Stimulated activated CD4-positive, alpha-beta T cell treated with anti-CD3 and anti-CD28 coated beads, Interleukin-1b, Interleukin-23, amount 100 ng/mL, for 48 hours (primary cell): Measurements from ENCODE around the gene PRSS48.
"Not testable (repeated sequence)": the region's sequence is repeated elsewhere in the genome, so short reads cannot be mapped to it uniquely, and the experiment has no call there.

Source experiments
- DNase-seq: peaks from one replicate; pipeline ENCODE4 v3.0.0-alpha.2; 2020

The PRSS48 gene

DNA sequence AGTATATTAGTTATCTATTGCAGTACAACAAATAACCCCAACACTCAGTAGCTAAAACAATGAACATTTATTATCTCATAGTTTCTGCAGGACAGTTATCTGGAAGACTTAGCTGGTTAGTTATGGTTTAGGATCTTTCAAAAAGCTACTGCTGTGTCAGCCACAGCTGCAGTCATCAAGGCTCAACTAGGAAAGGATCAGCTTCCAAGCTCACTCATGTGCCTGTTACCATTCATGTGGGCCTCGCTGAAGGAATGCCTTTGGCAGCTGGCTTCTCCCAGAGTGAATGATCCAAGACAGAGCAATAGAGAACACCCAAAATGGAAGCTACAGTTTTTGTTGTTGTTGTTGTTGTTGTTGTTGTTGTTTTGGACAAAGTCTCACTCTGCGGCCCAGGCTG, 13.5 kb upstream of the PRSS48 start:
- DNase-seq, result no peak

DNA sequence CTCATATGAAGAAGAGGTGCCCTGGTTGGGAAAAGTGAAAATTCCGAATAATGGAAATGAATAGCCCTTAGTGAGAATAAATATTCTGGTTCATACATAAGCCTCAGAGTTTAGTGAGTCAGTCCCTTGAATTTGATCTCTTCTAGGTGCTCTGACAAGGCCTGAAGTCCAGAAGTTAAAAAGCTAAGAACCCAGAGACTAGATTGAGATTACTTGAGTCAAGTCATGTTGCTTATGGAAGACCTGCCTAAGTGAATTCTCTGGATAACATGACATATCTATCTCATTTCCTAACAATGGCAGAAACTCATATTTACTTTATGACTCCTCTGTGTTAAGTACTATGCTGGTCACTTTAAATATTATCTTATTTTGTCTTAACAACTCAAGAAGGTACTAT, 10.5 kb upstream of the PRSS48 start:
- DNase-seq, result no peak

DNA sequence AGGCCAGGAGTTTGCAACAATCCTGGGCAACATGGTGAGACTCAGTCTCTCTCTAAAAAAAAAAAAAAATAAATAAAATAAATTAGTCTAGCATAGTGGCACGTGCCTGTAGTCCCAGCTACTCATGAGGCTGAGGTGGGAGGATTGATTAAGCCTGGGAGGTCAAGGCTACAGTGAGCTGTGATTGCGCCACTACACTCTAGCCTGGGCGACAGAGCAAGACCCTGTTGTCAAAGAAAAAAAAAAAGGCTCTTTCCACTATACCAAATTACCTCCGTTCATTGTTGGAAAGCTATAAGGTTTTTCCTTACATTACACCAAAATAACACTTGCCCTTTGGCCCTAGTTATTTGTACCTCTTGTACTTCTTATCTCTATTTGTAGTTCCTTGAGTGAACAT, 9.9 kb upstream of the PRSS48 start:
- no peak for DNase-seq

DNA sequence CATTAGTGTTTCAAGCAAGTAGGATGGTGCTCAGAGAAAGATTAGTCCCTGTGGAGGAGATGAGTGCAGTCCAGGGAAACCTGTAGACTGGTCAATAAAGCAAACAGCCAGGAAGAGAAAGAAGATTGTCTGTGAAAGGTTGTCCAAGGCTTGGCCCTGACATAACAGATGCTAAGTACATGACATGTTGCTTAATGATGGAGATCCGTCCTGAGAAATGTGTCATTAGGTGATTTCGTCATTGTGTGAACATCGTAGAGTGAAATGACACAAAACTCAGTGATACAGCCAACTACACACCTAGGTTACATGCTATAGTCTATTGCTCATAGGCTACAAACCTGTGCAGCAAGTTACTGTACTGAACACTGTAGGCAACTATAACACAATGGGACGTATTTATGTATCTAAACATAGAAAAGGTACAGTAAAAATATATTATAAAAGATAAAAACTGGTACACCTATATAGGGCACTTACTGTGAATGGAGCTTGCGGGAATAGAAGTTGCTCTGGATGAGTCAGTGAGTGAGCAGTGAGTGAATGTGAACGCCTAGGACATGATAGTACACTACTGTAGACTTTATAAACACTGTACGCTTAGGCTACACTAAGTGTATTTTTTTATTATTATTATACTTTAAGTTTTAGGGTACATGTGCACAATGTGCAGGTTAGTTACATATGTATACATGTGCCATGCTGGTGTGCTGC, 9.0 kb upstream of the PRSS48 start:
- no peak for DNase-seq

GRCh38 chr4:151268905-151269304, 8.1 kb upstream of the PRSS48 start:
- DNase-seq, result not testable (repeated sequence)

GRCh38 chr4:151284534-151285245, 7.7 kb downstream of the PRSS48 start:
- DNase-seq, result no peak

GRCh38 chr4:151287409-151287808, 10.4 kb downstream of the PRSS48 start:
- no peak for DNase-seq

DNA sequence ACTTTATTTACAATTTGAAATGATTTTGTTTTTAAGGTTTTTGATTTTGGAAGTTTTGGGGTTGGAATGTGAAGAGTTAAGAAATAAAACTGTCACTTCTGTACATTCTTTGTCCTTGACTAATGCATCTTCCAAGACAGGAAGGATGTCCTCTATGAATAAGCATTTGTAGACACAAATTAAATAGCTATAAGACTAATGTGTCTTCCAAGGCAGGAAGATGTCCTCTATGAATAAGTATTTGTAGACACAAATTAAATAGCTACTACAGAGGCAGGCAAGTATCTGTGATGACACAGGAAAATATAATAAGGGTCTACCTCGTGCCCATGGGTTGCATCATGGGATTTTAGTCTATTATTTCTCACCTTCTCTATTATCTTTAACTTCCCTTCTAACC, 14.5 kb downstream of the PRSS48 start:
- no peak for DNase-seq

DNA sequence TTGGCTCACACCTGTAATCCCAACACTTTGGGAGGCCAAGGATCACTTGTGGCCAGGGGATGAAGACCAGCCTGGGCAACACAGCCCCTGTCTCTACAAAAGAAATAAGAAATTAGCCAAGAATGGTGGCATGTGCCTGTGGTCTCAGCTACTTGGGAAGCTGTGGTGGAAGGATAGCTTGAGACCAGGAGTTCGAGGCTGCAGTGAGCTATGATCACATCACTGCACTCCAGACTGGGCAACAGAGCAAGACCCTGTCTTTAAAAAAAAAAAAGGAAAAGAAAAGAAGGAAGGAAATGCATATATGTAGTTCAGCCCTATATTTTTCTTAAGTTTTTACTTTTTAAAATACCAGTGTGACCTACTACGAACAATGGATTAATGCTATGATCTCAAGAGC, 15.1 kb downstream of the PRSS48 start:
- no peak for DNase-seq

DNA sequence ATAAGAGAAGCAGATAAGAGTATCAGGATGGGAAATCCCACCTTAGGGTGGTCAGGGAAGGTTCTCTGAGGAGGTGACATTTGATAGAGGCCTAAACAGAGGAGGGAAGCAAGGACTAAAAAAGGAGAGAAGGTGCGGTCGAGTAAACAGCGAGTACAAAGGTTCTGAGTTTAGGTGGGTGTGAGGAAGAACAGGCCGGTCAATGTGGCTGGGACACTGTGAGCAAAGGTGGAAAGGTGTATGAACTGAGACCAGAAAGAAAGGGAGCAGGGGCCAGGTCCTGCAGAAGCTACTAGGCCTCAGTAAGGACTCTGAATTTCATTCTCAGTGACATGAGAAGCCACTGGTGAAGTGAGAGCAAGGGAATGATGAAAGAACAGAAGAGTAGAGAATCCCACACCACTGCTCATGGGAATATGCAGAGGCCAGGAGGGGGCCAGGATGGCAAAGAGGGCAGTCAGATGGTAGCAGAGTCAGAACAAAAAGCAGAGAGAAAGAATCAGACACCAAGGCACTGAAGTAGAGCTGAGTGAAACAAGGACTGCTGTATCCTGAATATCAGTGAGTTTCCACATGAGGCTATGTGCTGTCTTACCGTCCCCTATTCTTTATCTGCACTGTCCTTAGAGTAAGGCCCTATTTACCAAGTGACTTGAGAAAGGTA, 18.0 kb downstream of the PRSS48 start:
- DNase-seq, result no peak

DNA sequence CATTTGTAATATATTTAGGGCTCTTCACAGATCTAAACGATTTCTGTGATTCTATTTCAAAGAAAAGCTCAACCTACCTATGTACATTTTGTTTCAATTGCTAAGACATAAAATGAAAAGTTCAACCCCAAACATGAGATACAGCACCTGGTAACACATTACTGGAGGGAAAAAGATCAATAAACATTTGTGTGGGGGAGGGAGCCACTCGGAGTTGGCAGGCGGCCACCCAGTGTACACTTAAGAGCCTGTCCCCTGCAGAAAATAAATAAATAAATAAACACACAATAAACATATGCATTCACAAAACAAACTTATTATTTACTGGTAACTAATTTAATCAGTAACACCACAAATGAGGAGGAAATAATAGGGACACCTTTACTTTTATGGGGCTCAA, 19.3 kb downstream of the PRSS48 start:
- DNase-seq, result no peak

- no peak for DNase-seq
Observed at GRCh38 chr4:151297170-151297569, 20.2 kb downstream of the PRSS48 start.

DNA sequence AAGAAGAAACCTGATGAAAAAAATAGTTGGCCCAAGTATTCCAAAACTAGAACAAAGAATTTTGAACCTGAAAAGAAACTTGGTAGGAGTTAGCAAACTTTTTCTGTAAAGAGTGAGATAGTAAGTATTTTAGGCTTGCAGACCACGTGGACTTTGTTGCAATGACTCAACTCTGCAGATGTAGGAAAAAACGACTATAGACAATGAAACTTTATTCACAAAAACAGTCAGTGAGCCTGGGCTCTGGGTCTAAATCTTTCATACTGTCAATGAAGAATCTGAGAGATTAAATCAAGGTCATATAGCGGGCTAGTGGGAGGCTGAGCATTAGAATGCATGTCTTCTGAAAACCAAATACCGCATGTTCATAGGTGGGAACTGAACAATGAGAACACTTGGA, 25.5 kb downstream of the PRSS48 start:
- no peak for DNase-seq

DNA sequence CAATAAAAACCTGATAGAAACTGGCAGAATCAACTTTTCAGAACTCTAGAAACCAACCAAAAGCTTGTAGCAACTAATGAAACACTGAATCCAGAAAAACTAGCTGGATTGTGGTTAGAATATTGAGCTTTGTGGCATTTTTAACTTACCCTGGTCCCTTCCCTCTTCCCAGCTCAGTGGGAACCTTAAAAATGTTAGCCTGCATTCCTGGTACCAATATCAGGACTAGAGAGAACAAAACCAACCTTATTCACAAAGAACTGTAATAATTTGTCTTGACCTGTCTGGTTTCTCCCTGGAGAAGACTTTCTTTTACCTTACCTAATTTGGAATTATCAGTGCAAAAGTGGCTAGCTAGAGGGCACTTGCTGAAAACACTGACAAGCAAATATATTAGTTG, 27.3 kb downstream of the PRSS48 start:
- DNase-seq, result no peak

DNA sequence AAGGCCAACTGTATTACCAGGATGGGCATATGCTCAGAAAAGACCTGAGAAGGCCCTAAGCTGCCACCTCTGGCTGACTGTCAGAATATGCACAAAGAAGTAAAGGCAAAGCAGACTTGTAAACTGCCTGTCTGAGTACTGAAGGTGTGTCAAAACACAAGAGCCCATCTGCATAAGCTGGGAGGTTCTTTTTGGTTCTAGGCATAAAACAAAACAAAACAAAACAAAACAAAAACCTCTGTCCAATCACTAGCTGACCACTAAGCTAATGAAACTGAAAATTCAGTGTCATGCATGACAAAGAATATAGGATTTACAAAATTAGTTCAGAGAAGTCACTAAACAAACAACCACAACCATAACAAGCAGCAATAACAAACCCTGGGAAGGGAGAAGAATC, 27.8 kb downstream of the PRSS48 start:
- DNase-seq, result no peak

DNA sequence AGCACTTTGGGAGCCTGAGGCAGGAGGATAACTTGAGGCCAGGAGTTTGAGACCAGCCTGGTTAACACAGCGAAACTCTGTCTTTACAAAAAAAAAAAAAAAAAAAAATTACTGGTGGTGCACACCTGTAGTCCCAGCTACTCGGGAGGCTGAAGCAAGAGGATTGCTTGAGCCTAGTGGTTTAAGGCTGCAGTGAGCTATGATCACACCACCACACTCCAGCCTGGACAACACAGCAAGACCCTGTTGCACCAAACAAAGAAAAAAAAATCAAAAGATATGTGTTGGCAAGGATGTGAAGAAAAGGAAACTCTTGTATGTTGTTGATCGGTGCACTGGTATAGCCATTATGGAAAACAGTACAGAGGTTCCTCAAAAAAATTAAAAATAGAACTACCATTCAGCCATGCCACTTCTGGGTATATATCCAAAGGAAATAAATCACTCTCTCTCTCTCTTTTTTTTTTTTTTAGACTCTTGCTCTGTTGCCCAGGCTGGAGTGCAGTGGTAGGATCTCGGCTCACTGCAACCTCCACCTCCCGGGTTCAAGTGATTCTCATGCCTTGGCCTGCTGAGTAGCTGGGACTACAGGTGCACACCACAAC, 33.3 kb downstream of the PRSS48 start:
- no peak for DNase-seq

DNA sequence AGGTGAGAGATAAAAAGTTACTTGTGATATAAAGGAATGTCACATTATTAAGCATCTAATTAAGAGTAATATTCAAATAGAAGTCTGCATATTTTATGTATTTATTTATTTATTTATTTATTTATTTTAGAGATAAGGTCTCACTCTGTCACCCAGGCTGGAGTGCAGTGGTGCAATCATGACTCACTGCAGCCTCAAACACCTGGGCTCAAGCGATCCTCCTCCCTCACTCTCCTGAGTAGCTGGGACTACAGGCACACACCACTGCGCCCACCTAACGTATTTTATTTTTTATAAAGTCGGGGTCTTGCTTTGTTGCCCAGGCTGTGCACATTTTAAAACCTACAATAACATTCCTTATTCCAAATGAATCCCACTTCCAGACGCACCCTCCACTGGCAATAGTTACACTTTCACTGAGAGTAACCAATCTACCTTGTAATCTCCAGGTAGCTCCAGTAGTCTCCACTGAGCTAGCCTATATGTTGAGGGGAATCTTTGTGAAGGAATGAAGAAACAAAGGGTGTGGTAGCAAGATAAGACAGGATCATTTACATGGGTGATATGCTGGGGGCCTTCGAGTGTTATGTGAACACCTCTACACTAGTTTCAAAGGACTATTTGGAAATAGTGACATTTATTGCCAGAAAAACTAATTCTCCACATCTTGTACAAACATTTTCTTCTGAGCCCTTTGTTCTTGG, 36.5 kb downstream of the PRSS48 start:
- DNase-seq, result no peak

DNA sequence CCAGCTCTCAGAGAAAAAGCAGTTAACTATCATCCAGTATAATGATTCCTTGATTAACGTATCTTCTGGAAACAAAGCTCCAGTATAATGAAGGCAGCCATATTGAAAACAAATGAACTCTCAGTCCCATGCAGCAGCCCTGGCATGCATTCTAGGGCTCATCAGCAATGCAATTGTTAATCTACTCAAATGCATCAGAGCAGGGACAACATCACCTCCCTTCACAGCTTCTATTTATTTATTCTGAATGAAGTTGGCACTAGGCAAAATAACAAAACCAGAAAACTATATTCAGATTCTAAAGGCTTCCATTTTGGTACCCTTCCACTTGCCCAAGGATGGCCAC, 37.0 kb downstream of the PRSS48 start:
- no peak for DNase-seq

- no peak for DNase-seq
Observed at GRCh38 chr4:151314479-151314878, 37.5 kb downstream of the PRSS48 start.

DNA sequence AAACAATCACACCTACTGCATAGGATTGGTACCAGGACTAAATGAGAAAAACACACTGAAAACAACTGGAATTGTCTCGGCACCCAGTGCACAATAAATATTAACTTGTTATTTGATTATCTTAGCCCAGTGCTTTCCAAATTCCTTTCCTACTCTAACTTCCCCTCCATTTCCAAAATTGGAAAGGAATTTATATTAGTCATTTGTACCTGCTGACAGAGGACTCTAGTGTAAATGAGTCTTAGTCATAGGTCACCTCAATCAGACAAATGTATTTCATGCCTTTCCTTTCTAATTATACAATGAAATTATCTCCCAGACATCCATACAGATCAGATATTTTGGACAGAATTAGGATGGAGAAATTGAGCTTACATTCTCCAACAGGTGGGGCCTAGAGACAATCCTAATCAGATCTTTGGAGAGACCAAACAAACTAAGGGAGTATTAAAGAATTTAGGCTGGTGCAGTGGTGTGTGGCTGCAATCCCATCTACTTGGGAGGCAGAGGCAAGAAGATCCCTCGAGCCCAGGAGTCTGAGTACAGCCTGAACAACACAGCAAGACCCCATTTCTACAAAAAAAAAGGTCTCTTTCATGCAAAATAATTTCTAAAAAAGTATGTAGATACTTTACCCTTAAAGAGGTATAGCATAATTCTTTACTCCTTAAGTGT, 38.4 kb downstream of the PRSS48 start:
- DNase-seq, result no peak

DNA sequence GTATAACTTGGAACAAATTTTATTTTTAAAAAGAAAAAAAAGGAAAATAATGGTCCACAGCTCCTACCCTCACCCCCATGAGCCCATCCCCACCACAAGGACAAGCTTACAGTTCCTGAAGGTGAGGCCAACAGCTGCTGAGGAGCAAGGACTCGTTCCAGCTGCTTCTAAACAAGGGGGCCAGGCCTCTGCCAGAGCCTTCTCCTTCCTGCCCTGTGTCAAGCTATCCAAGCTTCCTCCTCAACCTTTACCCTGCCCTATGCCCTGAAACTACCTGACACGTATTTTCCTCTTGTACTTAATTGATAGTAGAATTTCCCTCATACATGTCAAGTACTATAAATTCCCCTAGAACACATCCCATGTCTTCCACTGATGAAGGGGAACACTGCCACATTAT, 39.7 kb downstream of the PRSS48 start:
- no peak for DNase-seq

DNA sequence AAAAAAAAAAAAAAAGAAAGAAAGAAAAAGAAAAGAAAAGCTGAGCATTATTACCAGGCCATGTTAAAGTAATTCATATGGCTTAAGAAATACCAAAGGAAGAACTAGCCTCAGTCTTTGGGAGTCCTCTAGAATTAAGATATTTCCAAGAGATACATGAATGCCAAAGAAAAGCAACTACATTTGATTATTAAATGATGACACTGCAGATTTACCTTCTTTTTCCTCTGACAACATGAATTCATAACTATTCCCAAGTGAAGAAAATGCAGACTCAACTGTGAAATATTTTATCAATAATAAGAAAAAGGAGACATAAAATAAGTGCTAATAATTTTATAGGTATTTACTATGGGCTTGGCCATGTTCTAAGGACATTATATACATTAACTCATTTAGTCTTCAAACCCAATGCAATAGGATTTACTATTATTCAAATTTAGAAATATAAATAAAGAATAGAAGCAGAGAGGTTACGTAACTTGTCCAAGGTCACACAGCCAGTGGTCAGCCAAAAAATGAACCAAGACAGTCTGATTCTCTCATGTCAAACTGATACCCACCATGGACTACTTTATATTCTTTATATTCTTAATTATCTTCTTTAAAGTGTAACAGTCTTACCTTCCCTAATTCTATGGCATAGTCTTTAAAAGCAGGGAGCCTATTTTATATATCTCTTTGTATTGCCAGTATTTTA, 41.5 kb downstream of the PRSS48 start:
- no peak for DNase-seq
